GM23248 (cell line): ENCODE data around the gene STAC.

ENCODE experiments used
- EZH2 ChIP-seq: fragments of 200-600 bp; sonication (generic); IDR thresholded peaks from 2 replicates; pipeline ENCODE4 v1.6.1; 2018; ENCODE audit warnings: antibody characterized with exemption, mild to moderate bottlenecking; ENCODE audit not compliant: insufficient read depth, poor library complexity, severe bottlenecking
- EZH2phosphoT487 ChIP-seq: fragments of 200-600 bp; sonication (generic); IDR thresholded peaks from 2 replicates; pipeline ENCODE4 v1.6.1; 2018; ENCODE audit warnings: antibody characterized with exemption, moderate library complexity, mild to moderate bottlenecking, low read depth; ENCODE audit not compliant: insufficient read depth

GRCh38 chr3:36477655-36478054, 97.4 kb downstream of the STAC start:
- no peak for TF ChIP-seq EZH2phosphoT487
- TF ChIP-seq EZH2: no peak
